Prostate gland (tissue), 2 donors: Measurements from ENCODE around the gene GPR137. TPM values are rescaled to one million over a fixed set of nuclear protein-coding genes. Genes with fewer than 3 reads are reported as not detected.
A peak's percentile ranks its signal among the peaks of the same experiment; 100 is the strongest.

Source experiments
- DNase-seq: peaks from one replicate; pipeline ENCODE4 v3.0.0-alpha.2; 2019; ENCODE audit warnings: low spot score
- H3K27ac ChIP-seq, 2 donors: fragments of 200-600 bp; sonication (generic); 2 replicates each; pipeline ENCODE4 v1.5.1; 2017 to 2019
- H3K27me3 ChIP-seq: fragments of 200-600 bp; sonication (generic); replicated peaks from 2 replicates; pipeline ENCODE4 v1.5.1; 2019; ENCODE audit not compliant: insufficient read depth
- H3K36me3 ChIP-seq, 2 donors: fragments of 200-600 bp; sonication (generic); 1 replicate in 1 of 2; 2 replicates in 1 of 2; pipeline versions ENCODE4 v1.5.1 to v1.8.1; 2017 to 2019
- H3K4me1 ChIP-seq: fragments of 200-600 bp; sonication (generic); replicated peaks from 2 replicates; pipeline ENCODE4 v1.5.1; 2019
- H3K4me3 ChIP-seq, 2 donors: fragments of 200-600 bp; sonication (generic); 2 replicates each; pipeline ENCODE4 v1.5.1; 2017 to 2019
- H3K9me3 ChIP-seq: fragments of 200-600 bp; sonication (generic); 2 replicates; pipeline ENCODE4 v1.5.1; 2017
- CTCF ChIP-seq, 4 experiments: fragments of 200-600 bp in 2 of 4; fragments of 450-650 bp in 2 of 4; sonication (generic) in 2 of 4; IDR thresholded peaks; 1 replicate in 3 of 4; 2 replicates in 1 of 4; pipeline ENCODE4 v1.5.1; 2016 to 2019; ENCODE audit warnings: antibody characterized with exemption in 4 of 4, mild to moderate bottlenecking in 2 of 4, moderate library complexity in 2 of 4
- POLR2A ChIP-seq: fragments of 450-650 bp; IDR thresholded peaks from one replicate; pipeline ENCODE4 v1.6.1; 2016; ENCODE audit warnings: antibody characterized with exemption, mild to moderate bottlenecking
- POLR2AphosphoS5 ChIP-seq: sonication (generic); formaldehyde crosslinking; IDR thresholded peaks from one replicate; pipeline ENCODE4 v1.6.1; 2017; ENCODE audit warnings: antibody characterized with exemption
- WGBS: methylation state at CpG from one replicate; pipeline ENCODE4 v1.1.5; 2018; 5-methylcytosine and 5-hydroxymethylcytosine counted together
- intact Hi-C: fragments of 100-400 bp; cut with DNase I; formaldehyde crosslinking; loops from one replicate; pipeline ENCODE4 v1.14.2; 2022
- total RNA-seq, 2 donors: library from RNA; depleted of rRNA; stranded (reverse); fragments of >200 nt; gene quantifications; one replicate each; pipeline ENCODE4 v1.1.0, GENCODE V29; 2016

The GPR137 gene
- total RNA-seq, 2 donors from 2014 or later, result 38.8 to 94.9 TPM

- TF ChIP-seq CTCF (IDR thresholded peaks at IDR 0.05) (no peak), POLR2AphosphoS5 (no peak), POLR2A (no peak)
- Histone ChIP-seq H3K4me3 (no peak overlapping the region), H3K9me3 (no peaks in the 10 kb centered on the region), H3K27me3 (no peaks in the 10 kb centered on the region), H3K4me1 (peaks cover 22% of the 10 kb centered on the region), H3K27ac (no peak overlapping the region), H3K36me3 (no peaks in the 10 kb centered on the region)
- no peak for DNase-seq
- intact Hi-C loops, result no loop called here
- WGBS, result 97% methylated on average over 4 of the region's 4 CpGs
Observed at GRCh38 chr11:64249038-64249437, 36.6 kb upstream of the GPR137 start.

GRCh38 chr11:64249563-64250414, 35.9 kb upstream of the GPR137 start:
- no peak for DNase-seq
- Histone ChIP-seq H3K27ac (no peak overlapping the region), H3K4me3 (no peak overlapping the region), H3K27me3 (no peaks in the 10 kb centered on the region), H3K4me1 (peaks cover 22% of the 10 kb centered on the region), H3K36me3 (no peaks in the 10 kb centered on the region), H3K9me3 (no peaks in the 10 kb centered on the region)
- 91% methylated on average over 8 of the region's 8 CpGs for WGBS
- no peak for TF ChIP-seq CTCF (IDR thresholded peaks at IDR 0.05)
- no peak for TF ChIP-seq POLR2AphosphoS5
- no peak for TF ChIP-seq POLR2A
- intact Hi-C loops, result loop anchor here (5.0 kb wide), 1 partner anchor 53 kb away; the partner anchor contains the start of gene CATSPERZ

- 24% methylated on average over 13 of the region's 13 CpGs for WGBS
- Histone ChIP-seq H3K27ac (peak overlapping the region in 1 of 2 donors; percentile 83), H3K36me3 (no peaks in the 10 kb centered on the region), H3K9me3 (no peaks in the 10 kb centered on the region), H3K4me3 (peak overlapping the region; percentile 73 to 90), H3K27me3 (no peaks in the 10 kb centered on the region), H3K4me1 (peaks cover 16% of the 10 kb centered on the region)
- intact Hi-C loops, result loop anchor here (5.0 kb wide), 1 partner anchor 52 kb away; the partner anchor contains the start of gene CATSPERZ
- DNase-seq, result no peak
- TF ChIP-seq CTCF (IDR thresholded peaks at IDR 0.05) (no peak), POLR2A (no peak)
Observed at GRCh38 chr11:64250415-64251015, 35.1 kb upstream of the GPR137 start.

- under 1% methylated on average over 44 of the region's 75 CpGs for WGBS
- Histone ChIP-seq H3K4me1 (peaks cover 11% of the 10 kb centered on the region), H3K27me3 (no peaks in the 10 kb centered on the region), H3K36me3 (no peaks in the 10 kb centered on the region), H3K27ac (peak within 1 kb of the TSS; percentile 70 to 83), H3K9me3 (no peaks in the 10 kb centered on the region), H3K4me3 (peak within 1 kb of the TSS; percentile 73 to 90)
- intact Hi-C loops, result loop anchor here (5.0 kb wide), 1 partner anchor 51 kb away; the partner anchor contains the start of gene CATSPERZ
- peak; percentile 69 for TF ChIP-seq POLR2A
- TF ChIP-seq POLR2AphosphoS5, result no peak
- TF ChIP-seq CTCF (IDR thresholded peaks at IDR 0.05), result peak; percentile 84 to 98 (median 90)
- peak; percentile 52 for DNase-seq
Observed at GRCh38 chr11:64251016-64251752, 34.5 kb upstream of the GPR137 start, which contains the start of gene PLCB3. Gene PLCB3, plus strand, starts transcription at chr11:64251530. Its CDS starts 120 bp downstream, at chr11:64251650.
